ENCODE data around the gene GNB5. TPM values are rescaled to one million over a fixed set of nuclear protein-coding genes. Genes with fewer than 3 reads are reported as not detected.
"Not testable (repeated sequence)": the region's sequence is repeated elsewhere in the genome, so short reads cannot be mapped to it uniquely, and the experiment has no call there.

The GNB5 gene
- 25.0 and 26.0 TPM in 2 replicates for total RNA-seq (2021)
- Bru-seq, nascent RNA, result percentile 57 among the genes with signal in this experiment
- percentile 53 among the genes with signal in this experiment for BruChase-seq, experiment 1, labeled RNA remaining after a 2-hour chase
- BruChase-seq, experiment 2, labeled RNA remaining after a 6-hour chase, result percentile 56 among the genes with signal in this experiment
- long read RNA-seq, transcript GNB5-202 (11 exons, 1,735 nt), result major isoform, 38 of 48 reads
- long read RNA-seq, partial matches to known transcripts, result 3 of 48 reads
- long read RNA-seq, other reads (novel, unspliced or antisense), result 7 of 48 reads

DNA sequence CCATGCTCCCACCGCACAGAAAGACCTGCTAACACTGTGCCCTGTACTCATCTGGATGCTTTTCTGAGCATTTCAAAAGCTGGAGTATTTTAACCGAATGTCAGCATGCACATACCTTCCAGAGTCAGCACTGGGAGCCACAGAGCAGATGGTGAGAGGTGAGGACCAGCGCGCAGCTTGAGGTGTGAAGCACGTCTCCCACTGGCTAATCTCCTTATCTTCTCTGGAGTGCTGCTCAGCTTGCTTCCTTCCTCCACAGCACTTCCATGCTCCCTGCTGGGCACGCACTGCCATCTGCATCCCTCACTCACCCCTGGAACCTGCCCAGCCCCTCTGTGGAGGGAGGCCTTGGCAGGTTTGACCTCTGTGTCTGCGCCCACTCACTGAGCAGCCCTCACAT lies at the start of gene GNB5:
Gene GNB5 (minus strand): TSS at position 186 of the 400 bp plus-strand sequence. CDS start 6,716 bp downstream, outside the sequence.
- Histone ChIP-seq H2AFZ (no peak within 1 kb of the TSS), H3K4me3 (no peak within 1 kb of the TSS), H3K9me3 (ENCODE audit: insufficient read depth, low read depth) (no peaks in the 10 kb centered on the region), H4K20me1 (ENCODE audit: insufficient read depth) (no peaks in the 10 kb centered on the region), H3K27ac (no peak within 1 kb of the TSS), H3K36me3 (ENCODE audit: low read depth) (no peaks in the 10 kb centered on the region), H3F3A (ENCODE audit: insufficient read depth, low read depth) (no peaks in the 10 kb centered on the region), H3K9me2 (ENCODE audit: insufficient read depth) (no peaks in the 10 kb centered on the region), H3K79me2 (ENCODE audit: low read depth) (no peaks in the 10 kb centered on the region), H3K27me3 (ENCODE audit: insufficient read depth, low read depth) (no peaks in the 10 kb centered on the region), H3K4me1 (replicated peaks; ENCODE audit: insufficient read depth) (no peaks in the 10 kb centered on the region), H3K4me2 (no peak within 1 kb of the TSS)
- BruUV-seq (replicated peaks), result no TSS peak
- intact Hi-C loops (cut with micrococcal nuclease; ENCODE audit: unreplicated experiment), result no loop called here
- TF ChIP-seq, protein P1, sequence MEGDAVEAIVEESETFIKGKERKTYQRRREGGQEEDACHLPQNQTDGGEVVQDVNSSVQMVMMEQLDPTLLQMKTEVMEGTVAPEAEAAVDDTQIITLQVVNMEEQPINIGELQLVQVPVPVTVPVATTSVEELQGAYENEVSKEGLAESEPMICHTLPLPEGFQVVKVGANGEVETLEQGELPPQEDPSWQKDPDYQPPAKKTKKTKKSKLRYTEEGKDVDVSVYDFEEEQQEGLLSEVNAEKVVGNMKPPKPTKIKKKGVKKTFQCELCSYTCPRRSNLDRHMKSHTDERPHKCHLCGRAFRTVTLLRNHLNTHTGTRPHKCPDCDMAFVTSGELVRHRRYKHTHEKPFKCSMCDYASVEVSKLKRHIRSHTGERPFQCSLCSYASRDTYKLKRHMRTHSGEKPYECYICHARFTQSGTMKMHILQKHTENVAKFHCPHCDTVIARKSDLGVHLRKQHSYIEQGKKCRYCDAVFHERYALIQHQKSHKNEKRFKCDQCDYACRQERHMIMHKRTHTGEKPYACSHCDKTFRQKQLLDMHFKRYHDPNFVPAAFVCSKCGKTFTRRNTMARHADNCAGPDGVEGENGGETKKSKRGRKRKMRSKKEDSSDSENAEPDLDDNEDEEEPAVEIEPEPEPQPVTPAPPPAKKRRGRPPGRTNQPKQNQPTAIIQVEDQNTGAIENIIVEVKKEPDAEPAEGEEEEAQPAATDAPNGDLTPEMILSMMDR (conservative IDR thresholded peaks at IDR 0.05), result no peak
- no peak for TF ChIP-seq EZH2 (IDR thresholded peaks at IDR 0.05; ENCODE audit: low read depth)
- no peak for DNase-seq
- POLR2A ChIA-PET (ENCODE audit: unreplicated experiment), result no interaction called here
- CTCF ChIA-PET, result no interaction called here

- no peak for DNase-seq
- no peak for TF ChIP-seq EZH2 (IDR thresholded peaks at IDR 0.05; ENCODE audit: low read depth)
- TF ChIP-seq, protein P1 (conservative IDR thresholded peaks at IDR 0.05), result no peak
- no peaks in the 10 kb centered on the region for H3K27me3 ChIP-seq (ENCODE audit: insufficient read depth, low read depth)
- no peaks in the 10 kb centered on the region for H3F3A ChIP-seq (ENCODE audit: insufficient read depth, low read depth)
- no peak overlapping the region for H3K4me2 ChIP-seq
- no peaks in the 10 kb centered on the region for H3K4me1 ChIP-seq (replicated peaks; ENCODE audit: insufficient read depth)
- H3K79me2 ChIP-seq (ENCODE audit: low read depth), result no peaks in the 10 kb centered on the region
- intact Hi-C loops (cut with micrococcal nuclease; ENCODE audit: unreplicated experiment), result no loop called here
- H3K4me3 ChIP-seq, result no peak overlapping the region
- no peaks in the 10 kb centered on the region for H3K36me3 ChIP-seq (ENCODE audit: low read depth)
- ChIA-PET POLR2A (ENCODE audit: unreplicated experiment) (interaction anchor here (0.7 kb wide), 1 partner anchor 22 kb away, joined by 3 read pairs; no protein-coding TSS in a partner anchor), CTCF (interaction anchor here (0.6 kb wide), 1 partner anchor 463 kb away, joined by 3 read pairs; no protein-coding TSS in a partner anchor)
- no peaks in the 10 kb centered on the region for H4K20me1 ChIP-seq (ENCODE audit: insufficient read depth)
- H3K27ac ChIP-seq, result no peak overlapping the region
- H2AFZ ChIP-seq, result no peak overlapping the region
- H3K9me3 ChIP-seq (ENCODE audit: insufficient read depth, low read depth), result no peaks in the 10 kb centered on the region
- H3K9me2 ChIP-seq (ENCODE audit: insufficient read depth), result no peaks in the 10 kb centered on the region
- no TSS peak for BruUV-seq (replicated peaks)
These were observed 49.0 kb upstream of the GNB5 start for GRCh38 chr15:52240166-52240565.

DNA sequence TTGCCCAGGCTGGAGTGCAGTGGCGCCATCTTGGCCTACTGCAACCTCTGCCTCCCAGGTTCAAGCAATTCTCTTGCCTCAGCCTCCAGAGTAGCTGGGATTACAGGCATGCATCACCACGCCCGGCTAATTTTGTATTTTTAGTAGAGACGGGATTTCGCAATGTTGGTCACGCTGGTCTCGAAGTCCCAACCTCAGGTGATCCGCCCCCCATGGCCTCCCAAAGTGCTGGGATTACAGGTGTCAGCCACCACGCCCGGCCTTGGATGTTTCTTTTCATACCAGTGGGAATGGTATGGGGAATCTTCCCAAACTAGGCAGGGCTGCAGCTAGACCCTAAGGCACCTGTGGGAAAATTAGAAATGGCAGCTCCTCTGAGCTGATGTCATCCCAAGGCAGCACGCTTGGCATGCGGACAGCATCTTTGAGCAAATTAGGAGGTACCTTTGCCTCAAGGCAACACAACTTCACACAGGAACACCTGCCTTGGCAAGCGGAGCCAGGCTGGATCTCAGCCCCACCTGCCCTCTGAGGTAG lies 47.9 kb upstream of the GNB5 start:
- H3K4me3 ChIP-seq; H3K9me2 ChIP-seq (ENCODE audit: insufficient read depth); H3K9me3 ChIP-seq (ENCODE audit: insufficient read depth, low read depth); H3K4me1 ChIP-seq (replicated peaks; ENCODE audit: insufficient read depth); POLR2A ChIA-PET (ENCODE audit: unreplicated experiment); H3K36me3 ChIP-seq (ENCODE audit: low read depth); intact Hi-C loops (cut with micrococcal nuclease; ENCODE audit: unreplicated experiment); H2AFZ ChIP-seq; H3K79me2 ChIP-seq (ENCODE audit: low read depth); H3K27ac ChIP-seq; H4K20me1 ChIP-seq (ENCODE audit: insufficient read depth); H3K27me3 ChIP-seq (ENCODE audit: insufficient read depth, low read depth); H3K4me2 ChIP-seq; BruUV-seq (replicated peaks); CTCF ChIA-PET; DNase-seq; H3F3A ChIP-seq (ENCODE audit: insufficient read depth, low read depth): not testable (repeated sequence)
